Measurements from ENCODE around the gene AZGP1. TPM values are rescaled to one million over a fixed set of nuclear protein-coding genes. Genes with fewer than 3 reads are reported as not detected.
"Not testable (repeated sequence)": the region's sequence is repeated elsewhere in the genome, so short reads cannot be mapped to it uniquely, and the experiment has no call there.

The AZGP1 gene
- total RNA-seq, 1 donor from 2014 or later, result not detected

DNA sequence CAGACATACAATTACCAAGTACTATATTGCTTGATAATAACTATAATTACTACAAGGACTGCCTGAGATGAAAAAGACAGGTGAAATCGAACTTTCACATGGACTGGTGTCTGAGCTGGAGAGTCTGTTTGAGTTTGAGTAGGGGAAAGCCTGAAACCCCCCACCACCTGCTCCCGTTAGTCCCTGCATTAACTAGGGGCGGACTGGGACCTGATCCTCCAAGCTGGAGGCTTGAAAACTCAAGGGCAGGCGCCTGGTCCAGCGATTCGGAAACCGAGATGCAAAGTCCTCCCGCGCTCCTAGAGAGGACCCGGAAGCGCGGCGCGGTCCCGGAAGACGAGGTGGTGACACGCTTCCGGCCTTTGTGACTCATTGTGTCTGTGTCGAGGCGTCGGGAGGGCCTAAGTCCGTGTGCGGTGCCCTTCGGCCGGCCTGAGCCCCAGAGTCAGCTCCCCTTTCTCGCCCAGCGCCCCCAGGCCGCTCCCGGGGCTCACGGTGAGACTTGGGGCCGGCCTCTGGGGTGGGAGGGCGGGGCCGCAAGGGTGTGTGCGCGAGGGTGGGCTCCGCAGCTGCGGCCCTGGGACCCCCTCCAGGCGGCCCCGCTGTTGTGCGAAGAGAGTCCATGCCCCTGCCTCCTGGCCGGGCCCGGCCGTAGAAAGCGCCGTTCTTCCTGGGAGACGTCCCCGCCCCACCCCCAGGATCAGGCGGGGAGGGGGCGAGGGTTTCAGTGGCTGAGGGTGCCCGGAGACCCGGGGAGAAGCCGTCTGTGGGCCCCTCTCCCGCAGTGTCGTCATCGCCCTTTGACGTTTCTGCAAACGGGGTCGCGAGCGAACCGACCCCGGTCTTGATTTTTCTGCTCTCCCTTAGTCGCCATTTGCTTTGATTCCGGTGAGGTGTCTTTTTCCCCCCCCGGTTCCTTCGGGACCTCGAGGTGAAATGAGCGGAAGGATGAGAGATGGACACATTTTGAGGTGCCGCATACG is 39.7 kb upstream of the AZGP1 start, which contains the start of gene ZKSCAN1:
Gene ZKSCAN1 (plus strand): TSS at position 365 of the 983 bp plus-strand sequence. CDS start 7,911 bp downstream, outside the sequence.
- TF ChIP-seq, protein P1, sequence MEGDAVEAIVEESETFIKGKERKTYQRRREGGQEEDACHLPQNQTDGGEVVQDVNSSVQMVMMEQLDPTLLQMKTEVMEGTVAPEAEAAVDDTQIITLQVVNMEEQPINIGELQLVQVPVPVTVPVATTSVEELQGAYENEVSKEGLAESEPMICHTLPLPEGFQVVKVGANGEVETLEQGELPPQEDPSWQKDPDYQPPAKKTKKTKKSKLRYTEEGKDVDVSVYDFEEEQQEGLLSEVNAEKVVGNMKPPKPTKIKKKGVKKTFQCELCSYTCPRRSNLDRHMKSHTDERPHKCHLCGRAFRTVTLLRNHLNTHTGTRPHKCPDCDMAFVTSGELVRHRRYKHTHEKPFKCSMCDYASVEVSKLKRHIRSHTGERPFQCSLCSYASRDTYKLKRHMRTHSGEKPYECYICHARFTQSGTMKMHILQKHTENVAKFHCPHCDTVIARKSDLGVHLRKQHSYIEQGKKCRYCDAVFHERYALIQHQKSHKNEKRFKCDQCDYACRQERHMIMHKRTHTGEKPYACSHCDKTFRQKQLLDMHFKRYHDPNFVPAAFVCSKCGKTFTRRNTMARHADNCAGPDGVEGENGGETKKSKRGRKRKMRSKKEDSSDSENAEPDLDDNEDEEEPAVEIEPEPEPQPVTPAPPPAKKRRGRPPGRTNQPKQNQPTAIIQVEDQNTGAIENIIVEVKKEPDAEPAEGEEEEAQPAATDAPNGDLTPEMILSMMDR (IDR thresholded peaks at IDR 0.05; ENCODE audit: unreplicated experiment), result no peak
- Mint-ChIP-seq H3K27me3 (ENCODE audit: unreplicated experiment) (peaks cover 12% of the 10 kb centered on the region), H3K9me3 (ENCODE audit: unreplicated experiment) (no peaks in the 10 kb centered on the region), H3K36me3 (ENCODE audit: low read depth, unreplicated experiment) (peaks cover 14% of the 10 kb centered on the region), H3K27ac (ENCODE audit: unreplicated experiment) (peak within 1 kb of the TSS; percentile 98), H3K4me3 (ENCODE audit: unreplicated experiment) (peak within 1 kb of the TSS; percentile 99), H3K4me1 (ENCODE audit: unreplicated experiment) (peaks cover 17% of the 10 kb centered on the region)
- peak; percentile 83 for DNase-seq (ENCODE audit: low spot score)

DNA sequence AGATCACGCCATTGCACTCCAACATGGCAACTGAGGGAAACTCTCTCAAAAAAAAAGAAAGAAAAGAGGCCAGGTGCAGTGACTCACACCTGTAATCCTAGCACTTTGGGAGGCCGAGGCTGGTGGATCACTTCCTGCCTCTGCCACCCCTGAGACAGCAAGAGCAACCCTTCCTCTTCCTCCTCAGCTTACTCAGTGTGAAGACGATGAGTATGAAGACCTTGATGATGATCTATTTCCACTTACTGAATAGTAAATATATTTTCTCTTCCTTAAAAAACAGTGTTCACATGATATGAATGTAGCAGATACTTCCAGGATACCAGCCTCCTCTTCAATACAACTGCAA is 37.5 kb upstream of the AZGP1 start:
- TF ChIP-seq, protein P1 (IDR thresholded peaks at IDR 0.05; ENCODE audit: unreplicated experiment), result no peak
- Mint-ChIP-seq H3K4me3 (ENCODE audit: unreplicated experiment) (no peak overlapping the region), H3K27ac (ENCODE audit: unreplicated experiment) (no peak overlapping the region), H3K36me3 (ENCODE audit: low read depth, unreplicated experiment) (peaks cover 10% of the 10 kb centered on the region), H3K9me3 (ENCODE audit: unreplicated experiment) (no peaks in the 10 kb centered on the region), H3K27me3 (ENCODE audit: unreplicated experiment) (peaks cover 10% of the 10 kb centered on the region), H3K4me1 (ENCODE audit: unreplicated experiment) (peaks cover 13% of the 10 kb centered on the region)
- DNase-seq (ENCODE audit: low spot score), result no peak

DNA sequence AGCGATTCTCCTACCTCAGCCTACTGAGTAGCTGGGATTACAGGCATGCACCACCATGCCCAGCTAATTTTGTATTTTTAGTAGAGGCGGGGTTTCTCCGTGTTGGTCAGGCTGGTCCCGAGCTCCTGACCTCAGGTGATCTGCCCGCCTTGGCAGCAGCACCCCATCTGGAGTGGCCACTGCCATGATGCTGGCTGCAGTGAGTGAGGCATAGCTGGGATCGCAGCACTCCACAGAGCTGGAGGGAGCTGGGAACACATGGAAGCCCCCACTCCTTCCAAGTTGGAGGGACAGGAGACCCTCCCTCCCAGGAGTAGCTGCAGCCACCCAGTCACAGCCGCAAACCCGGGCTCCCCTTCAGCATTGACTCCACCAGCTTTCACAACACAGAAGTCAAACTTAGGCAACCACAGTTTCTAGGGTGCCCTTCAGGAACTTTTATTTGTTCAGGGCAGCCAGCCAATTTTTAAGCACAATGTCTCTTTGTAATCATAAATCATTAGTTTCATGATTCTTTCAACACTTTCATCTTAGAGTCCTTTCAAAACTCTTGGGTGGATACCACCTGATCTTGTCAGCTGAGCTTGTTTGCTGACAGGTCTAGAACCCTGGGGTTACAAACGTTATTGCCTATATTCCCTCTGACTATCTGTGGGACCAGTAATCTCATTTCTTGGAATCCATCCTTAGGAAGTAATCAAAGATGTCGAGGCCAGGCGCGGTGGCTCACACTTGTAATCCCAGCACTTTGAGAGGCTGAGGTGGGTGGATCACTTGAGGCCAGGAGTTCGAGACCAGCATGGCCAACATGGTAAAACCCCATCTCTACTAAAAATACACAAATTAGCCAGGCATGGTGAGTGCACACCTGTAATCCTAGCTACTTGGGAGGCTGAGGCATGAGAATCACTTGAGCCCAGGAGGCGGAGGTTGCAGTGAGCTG is 36.8 kb upstream of the AZGP1 start:
- DNase-seq (ENCODE audit: low spot score); H3K36me3 Mint-ChIP-seq (ENCODE audit: low read depth, unreplicated experiment); H3K9me3 Mint-ChIP-seq (ENCODE audit: unreplicated experiment); H3K4me3 Mint-ChIP-seq (ENCODE audit: unreplicated experiment); H3K27ac Mint-ChIP-seq (ENCODE audit: unreplicated experiment); H3K27me3 Mint-ChIP-seq (ENCODE audit: unreplicated experiment): not testable (repeated sequence)
- H3K4me1 Mint-ChIP-seq (ENCODE audit: unreplicated experiment), result peaks cover 13% of the 10 kb centered on the region

DNA sequence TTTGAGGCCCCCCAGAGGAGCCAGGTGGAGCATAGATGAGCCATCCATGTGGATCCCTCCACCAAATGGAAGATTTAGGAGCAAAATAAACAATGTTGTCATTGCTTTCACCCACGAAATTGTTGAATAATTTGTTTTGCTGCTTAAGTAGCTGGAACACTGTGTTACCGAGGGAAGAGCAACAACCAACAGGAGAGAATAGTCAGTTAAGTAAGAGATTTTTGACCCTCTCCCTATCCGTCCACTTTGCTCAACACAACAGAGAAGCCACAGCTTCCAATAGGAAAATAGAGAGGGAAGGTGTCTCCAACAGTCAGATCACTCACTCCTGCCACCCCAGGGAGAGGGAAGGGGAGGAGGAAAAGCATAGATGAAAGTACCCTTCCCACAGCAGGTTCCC is 35.7 kb upstream of the AZGP1 start:
- TF ChIP-seq, protein P1 (IDR thresholded peaks at IDR 0.05; ENCODE audit: unreplicated experiment), result no peak
- Mint-ChIP-seq H3K27me3 (ENCODE audit: unreplicated experiment) (peaks cover 12% of the 10 kb centered on the region), H3K9me3 (ENCODE audit: unreplicated experiment) (no peaks in the 10 kb centered on the region), H3K4me3 (ENCODE audit: unreplicated experiment) (no peak overlapping the region), H3K4me1 (ENCODE audit: unreplicated experiment) (peaks cover 14% of the 10 kb centered on the region), H3K27ac (ENCODE audit: unreplicated experiment) (no peak overlapping the region), H3K36me3 (ENCODE audit: low read depth, unreplicated experiment) (peaks cover 5% of the 10 kb centered on the region)
- no peak for DNase-seq (ENCODE audit: low spot score)

DNA sequence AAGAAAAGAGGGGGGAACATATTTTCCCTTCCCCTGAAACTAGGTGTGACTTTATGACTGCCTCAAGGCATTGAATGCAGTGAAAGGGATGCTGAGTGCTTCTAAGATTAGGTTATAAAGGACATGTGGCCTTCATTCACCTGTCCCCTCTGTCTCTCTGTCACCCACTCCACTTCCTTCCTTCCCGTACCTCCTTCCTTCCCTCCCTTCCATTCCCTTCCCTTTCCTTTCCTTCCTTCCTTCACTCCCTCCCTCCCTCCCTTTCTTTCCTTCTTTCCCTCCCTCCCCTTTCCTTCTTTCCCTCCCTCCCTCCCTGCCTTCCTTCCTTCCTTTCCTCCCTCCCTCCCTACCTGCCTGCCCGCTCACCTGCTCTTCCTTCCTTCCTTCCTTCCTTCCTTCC is 35.1 kb upstream of the AZGP1 start:
- Mint-ChIP-seq H3K4me3 (ENCODE audit: unreplicated experiment) (no peak overlapping the region), H3K27ac (ENCODE audit: unreplicated experiment) (no peak overlapping the region), H3K27me3 (ENCODE audit: unreplicated experiment) (peaks cover 5% of the 10 kb centered on the region), H3K4me1 (ENCODE audit: unreplicated experiment) (peaks cover 8% of the 10 kb centered on the region), H3K36me3 (ENCODE audit: low read depth, unreplicated experiment) (no peaks in the 10 kb centered on the region), H3K9me3 (ENCODE audit: unreplicated experiment) (no peaks in the 10 kb centered on the region)
- DNase-seq (ENCODE audit: low spot score), result no peak
- TF ChIP-seq, protein P1 (IDR thresholded peaks at IDR 0.05; ENCODE audit: unreplicated experiment), result no peak

DNA sequence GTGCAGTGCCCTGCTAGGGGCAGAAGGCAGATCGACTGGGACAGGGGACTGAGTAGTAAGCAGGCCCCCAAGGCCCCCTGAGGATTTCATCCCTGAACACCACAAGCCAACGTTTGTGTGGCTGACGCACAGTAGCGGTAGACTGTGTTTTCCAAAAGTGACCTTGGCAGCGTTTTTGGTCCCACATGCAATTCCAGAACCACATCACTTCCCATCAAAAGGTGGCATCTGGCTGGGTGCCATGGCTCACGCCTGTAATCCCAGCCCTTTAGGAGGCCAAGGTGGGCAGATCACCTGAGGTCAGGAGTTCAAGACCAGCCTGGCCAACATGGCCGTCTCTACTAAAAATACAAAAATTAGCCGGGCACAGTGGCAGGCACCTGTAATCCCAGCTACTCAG is 34.1 kb upstream of the AZGP1 start:
- H3K4me3 Mint-ChIP-seq (ENCODE audit: unreplicated experiment); H3K27ac Mint-ChIP-seq (ENCODE audit: unreplicated experiment); H3K27me3 Mint-ChIP-seq (ENCODE audit: unreplicated experiment); DNase-seq (ENCODE audit: low spot score); H3K36me3 Mint-ChIP-seq (ENCODE audit: low read depth, unreplicated experiment); H3K4me1 Mint-ChIP-seq (ENCODE audit: unreplicated experiment); H3K9me3 Mint-ChIP-seq (ENCODE audit: unreplicated experiment): not testable (repeated sequence)

Measured in endothelial cell (in vitro differentiated cells).